GM12878 (cell line): Measurements from ENCODE around the gene CCDC134. TPM values are rescaled to one million over a fixed set of nuclear protein-coding genes. Genes with fewer than 3 reads are reported as not detected.
A peak's percentile ranks its signal among the peaks of the same experiment; 100 is the strongest.

Source experiments
- ATF7 ChIP-seq: fragments of 450-650 bp; IDR thresholded peaks from 2 replicates; pipeline ENCODE4 v1.6.1; 2016; ENCODE audit warnings: low read depth, mild to moderate bottlenecking
- E2F8 ChIP-seq: fragments of 450-650 bp; IDR thresholded peaks from 2 replicates; pipeline ENCODE4 v1.6.1; 2018; ENCODE audit warnings: mild to moderate bottlenecking, low read depth, moderate library complexity; ENCODE audit not compliant: partially characterized antibody
- EGR1 ChIP-seq, 2 experiments: IDR thresholded peaks; 1 replicate in 1 of 2; 2 replicates in 1 of 2; pipeline ENCODE4 v1.6.1; 2011 to 2012; ENCODE audit warnings: low read depth in 2 of 2, low read length in 2 of 2, borderline replicate concordance in 1 of 2, mild to moderate bottlenecking in 1 of 2, moderate library complexity in 1 of 2
- ELK1 ChIP-seq: IDR thresholded peaks from 2 replicates; pipeline ENCODE4 v1.6.1; 2012; ENCODE audit warnings: low read depth, low read length, improper control_type of control experiment
- FOS ChIP-seq: IDR thresholded peaks from 3 replicates; pipeline ENCODE4 v1.6.1; 2011; ENCODE audit warnings: borderline replicate concordance; ENCODE audit not compliant: insufficient read length; ENCODE audit errors: extremely low read depth
- HDAC6 ChIP-seq: fragments of 200-600 bp; sonication (generic); IDR thresholded peaks from one replicate; pipeline ENCODE4 v1.8.0; 2017; ENCODE audit warnings: antibody characterized with exemption; ENCODE audit not compliant: unreplicated experiment
- IRF4 ChIP-seq: IDR thresholded peaks from 2 replicates; pipeline ENCODE4 v1.6.1; 2011; ENCODE audit warnings: low read depth, low read length
- MEF2B ChIP-seq: fragments of 450-650 bp; IDR thresholded peaks from 2 replicates; pipeline ENCODE4 v1.6.1; 2018; ENCODE audit warnings: mild to moderate bottlenecking, moderate library complexity; ENCODE audit not compliant: partially characterized antibody, poor library complexity, severe bottlenecking
- MTA2 ChIP-seq: fragments of 450-650 bp; IDR thresholded peaks from 2 replicates; pipeline ENCODE4 v1.6.1; 2016; ENCODE audit warnings: low read depth, mild to moderate bottlenecking, moderate library complexity
- MYB ChIP-seq: fragments of 150-350 bp; IDR thresholded peaks from 2 replicates; pipeline ENCODE4 v1.6.1; 2014; ENCODE audit warnings: mild to moderate bottlenecking, low read depth, low read length, borderline replicate concordance
- NBN ChIP-seq: fragments of 450-650 bp; IDR thresholded peaks from 2 replicates; pipeline ENCODE4 v1.6.1; 2016
- NR2C1 ChIP-seq: fragments of 450-650 bp; IDR thresholded peaks from 2 replicates; pipeline ENCODE4 v1.6.1; 2017; ENCODE audit warnings: antibody characterized with exemption, mild to moderate bottlenecking, moderate library complexity
- POLR2AphosphoS5 ChIP-seq: IDR thresholded peaks from 2 replicates; pipeline ENCODE4 v1.6.1; 2011; ENCODE audit warnings: mild to moderate bottlenecking, low read length, inconsistent platforms
- RUNX3 ChIP-seq: IDR thresholded peaks from 2 replicates; pipeline ENCODE4 v1.6.1; 2012; ENCODE audit warnings: low read length, inconsistent platforms
- SP1 ChIP-seq: IDR thresholded peaks from one replicate; pipeline ENCODE4 v1.6.1; 2011; ENCODE audit warnings: low read depth, low read length
- WRNIP1 ChIP-seq: IDR thresholded peaks from 2 replicates; pipeline ENCODE4 v1.6.1; 2011; ENCODE audit warnings: low read depth, low read length, improper control_type of control experiment, borderline replicate concordance
- ZBTB11 ChIP-seq: fragments of 450-650 bp; formaldehyde crosslinking; IDR thresholded peaks from 2 replicates; pipeline ENCODE4 v1.5.0; 2022; ENCODE audit warnings: mild to moderate bottlenecking, missing genetic modification characterization
- polyA plus RNA-seq, 11 experiments: library from polyadenylated mRNA; depleted of rRNA in 4 of 11; unstranded in 6 of 11; stranded (reverse) in 5 of 11; fragments of >200 nt; fragmentation: Nextera tagmentation in 4 of 11; fragmentation: Illumina TruSeq in 1 of 11; extraction: Ambion mirVana in 4 of 11; extraction: Trizol in 1 of 11; gene quantifications; 1 replicate in 1 of 11; 2 replicates in 10 of 11; pipeline versions ENCODE4 v1.2.1 to v1.2.3, GENCODE V29; 2011 to 2016; ENCODE audit warnings: inconsistent platforms in 2 of 11, missing spikeins in 2 of 11, low read depth in 1 of 11
- total RNA-seq, 4 experiments: library from RNA; depleted of rRNA in 3 of 4; stranded (reverse); fragments of >200 nt in 3 of 4; fragmentation: Illumina TruSeq in 1 of 4; extraction: Trizol in 1 of 4; gene quantifications; 2 replicates each; pipeline versions ENCODE4 v1.2.1 to v1.2.3, GENCODE V29; 2013 to 2021

CCDC134 gene
- total and polyA plus RNA-seq, 10 of the 15 experiments (the other 5 are each of a cell fraction or from before 2014, with no cell fraction given), result 0.35 to 19.3 (median 11.8) TPM

GRCh38 chr22:41799486-41800347, 762 bp upstream of the CCDC134 start (continued):
- TF ChIP-seq MYB, result no peak
- no peak for TF ChIP-seq ZBTB11 (CRISPR knock-in tag)
- peak; percentile 38 for TF ChIP-seq E2F8
- TF ChIP-seq MEF2B, result no peak
- TF ChIP-seq ELK1, result no peak
- no peak for TF ChIP-seq RUNX3
- no peak for TF ChIP-seq SP1
- no peak for TF ChIP-seq WRNIP1
- TF ChIP-seq EGR1 (IDR thresholded peaks at IDR 0.05; ENCODE audit: borderline replicate concordance in 1 of 2, low read depth in 2 of 2, low read length in 2 of 2), result no peak
- no peak for TF ChIP-seq POLR2AphosphoS5
- TF ChIP-seq ATF7, result peak; percentile 30; the same call in 1 of the 2 replicates
- TF ChIP-seq NBN, result no peak
- no peak for TF ChIP-seq HDAC6
- TF ChIP-seq IRF4, result no peak
- TF ChIP-seq FOS, result no peak
- TF ChIP-seq NR2C1, result no peak
- peak; percentile 39; the same call in 1 of the 2 replicates for TF ChIP-seq MTA2
